HEK293 (cell line): ENCODE results near the gene BORCS6.

ENCODE experiments used
- BCL11B ChIP-seq: fragments of 450-650 bp; formaldehyde crosslinking; IDR thresholded peaks from 2 replicates; pipeline ENCODE4 v1.5.1; 2016; ENCODE audit warnings: low read depth, missing biosample characterization, missing genetic modification characterization
- GFI1B ChIP-seq: fragments of 450-650 bp; formaldehyde crosslinking; IDR thresholded peaks from 2 replicates; pipeline ENCODE4 v1.5.1; 2016; ENCODE audit warnings: missing biosample characterization, missing genetic modification characterization
- KLF17 ChIP-seq: fragments of 450-650 bp; formaldehyde crosslinking; IDR thresholded peaks from 2 replicates; pipeline ENCODE4 v1.5.1; 2016; ENCODE audit warnings: missing biosample characterization, missing genetic modification characterization
- OSR2 ChIP-seq: fragments of 450-650 bp; formaldehyde crosslinking; IDR thresholded peaks from 2 replicates; pipeline ENCODE4 v1.5.1; 2016; ENCODE audit warnings: missing biosample characterization, missing genetic modification characterization
- PRDM1 ChIP-seq: fragments of 450-650 bp; formaldehyde crosslinking; IDR thresholded peaks from 2 replicates; pipeline ENCODE4; 2016; ENCODE audit warnings: missing biosample characterization, missing genetic modification characterization
- SCRT2 ChIP-seq: fragments of 450-650 bp; formaldehyde crosslinking; IDR thresholded peaks from 2 replicates; pipeline ENCODE4 v1.5.1; 2016; ENCODE audit warnings: missing biosample characterization, missing genetic modification characterization
- ZBTB10 ChIP-seq: fragments of 450-650 bp; formaldehyde crosslinking; IDR thresholded peaks from 2 replicates; pipeline ENCODE4 v1.5.1; 2016; ENCODE audit warnings: missing biosample characterization, missing genetic modification characterization
- ZBTB17 ChIP-seq: fragments of 450-650 bp; formaldehyde crosslinking; IDR thresholded peaks from 2 replicates; pipeline ENCODE4 v1.5.1; 2016; ENCODE audit warnings: missing biosample characterization, missing genetic modification characterization
- ZBTB8A ChIP-seq: fragments of 450-650 bp; formaldehyde crosslinking; IDR thresholded peaks from 2 replicates; pipeline ENCODE4 v1.5.1; 2016; ENCODE audit warnings: missing biosample characterization, missing genetic modification characterization
- ZNF146 ChIP-seq: fragments of 450-650 bp; formaldehyde crosslinking; IDR thresholded peaks from 2 replicates; pipeline ENCODE4 v1.5.1; 2016; ENCODE audit warnings: missing biosample characterization, missing genetic modification characterization
- ZNF175 ChIP-seq: fragments of 450-650 bp; formaldehyde crosslinking; IDR thresholded peaks from 2 replicates; pipeline ENCODE4 v1.5.1; 2016; ENCODE audit warnings: missing biosample characterization, missing genetic modification characterization
- ZNF211 ChIP-seq: fragments of 450-650 bp; formaldehyde crosslinking; IDR thresholded peaks from 2 replicates; pipeline ENCODE4 v1.5.1; 2016; ENCODE audit warnings: low read depth, missing biosample characterization, missing genetic modification characterization
- ZNF23 ChIP-seq: fragments of 450-650 bp; formaldehyde crosslinking; IDR thresholded peaks from 2 replicates; pipeline ENCODE4 v1.5.1; 2016; ENCODE audit warnings: missing biosample characterization, missing genetic modification characterization, borderline replicate concordance
- ZNF248 ChIP-seq: fragments of 450-650 bp; formaldehyde crosslinking; IDR thresholded peaks from 2 replicates; pipeline ENCODE4 v1.5.1; 2017; ENCODE audit warnings: missing biosample characterization, missing genetic modification characterization
- ZNF292 ChIP-seq: fragments of 450-650 bp; formaldehyde crosslinking; IDR thresholded peaks from 2 replicates; pipeline ENCODE4 v1.5.1; 2016; ENCODE audit warnings: low read depth, missing biosample characterization, missing genetic modification characterization, borderline replicate concordance
- ZNF302 ChIP-seq: fragments of 450-650 bp; formaldehyde crosslinking; IDR thresholded peaks from 2 replicates; pipeline ENCODE4 v1.5.1; 2016; ENCODE audit warnings: missing biosample characterization, missing genetic modification characterization, low read depth
- ZNF37A ChIP-seq: fragments of 450-650 bp; IDR thresholded peaks from 2 replicates; pipeline ENCODE4 v1.5.1; 2018; ENCODE audit warnings: missing biosample characterization, missing genetic modification characterization
- ZNF398 ChIP-seq: fragments of 450-650 bp; formaldehyde crosslinking; IDR thresholded peaks from 2 replicates; pipeline ENCODE4 v1.5.1; 2017; ENCODE audit warnings: missing biosample characterization, missing genetic modification characterization
- ZNF548 ChIP-seq: fragments of 450-650 bp; formaldehyde crosslinking; IDR thresholded peaks from 2 replicates; pipeline ENCODE4 v1.5.1; 2016; ENCODE audit warnings: missing biosample characterization, missing genetic modification characterization
- ZNF580 ChIP-seq: fragments of 450-650 bp; formaldehyde crosslinking; IDR thresholded peaks from 2 replicates; pipeline ENCODE4 v1.5.1; 2016; ENCODE audit warnings: missing biosample characterization, missing genetic modification characterization
- ZNF707 ChIP-seq: fragments of 450-650 bp; formaldehyde crosslinking; IDR thresholded peaks from 2 replicates; pipeline ENCODE4 v1.5.1; 2016; ENCODE audit warnings: missing biosample characterization, missing genetic modification characterization
- ZNF777 ChIP-seq: fragments of 450-650 bp; formaldehyde crosslinking; IDR thresholded peaks from 2 replicates; pipeline ENCODE4 v1.5.1; 2017; ENCODE audit warnings: missing biosample characterization, missing genetic modification characterization, borderline replicate concordance
- ZNF792 ChIP-seq: fragments of 450-650 bp; formaldehyde crosslinking; IDR thresholded peaks from 2 replicates; pipeline ENCODE4 v1.5.1; 2016; ENCODE audit warnings: missing biosample characterization, missing genetic modification characterization
- ZNF837 ChIP-seq: fragments of 450-650 bp; formaldehyde crosslinking; IDR thresholded peaks from 2 replicates; pipeline ENCODE4 v1.5.1; 2016; ENCODE audit warnings: missing biosample characterization, missing genetic modification characterization
- TF ChIP-seq, protein P1 (sequence below): fragments of 450-650 bp; formaldehyde crosslinking; IDR thresholded peaks from 2 replicates; pipeline ENCODE4 v1.5.1; 2016; ENCODE audit warnings: missing biosample characterization, missing genetic modification characterization
- TF ChIP-seq, protein P2 (sequence below): fragments of 450-650 bp; formaldehyde crosslinking; optimal IDR thresholded peaks from 2 replicates; pipeline ENCODE3; 2016; ENCODE audit warnings: missing biosample characterization, mild to moderate bottlenecking, missing genetic modification characterization
- TF ChIP-seq, protein P3 (sequence below): fragments of 450-650 bp; formaldehyde crosslinking; IDR thresholded peaks from 2 replicates; pipeline ENCODE4; 2016; ENCODE audit warnings: missing biosample characterization, missing genetic modification characterization

BORCS6 gene

DNA sequence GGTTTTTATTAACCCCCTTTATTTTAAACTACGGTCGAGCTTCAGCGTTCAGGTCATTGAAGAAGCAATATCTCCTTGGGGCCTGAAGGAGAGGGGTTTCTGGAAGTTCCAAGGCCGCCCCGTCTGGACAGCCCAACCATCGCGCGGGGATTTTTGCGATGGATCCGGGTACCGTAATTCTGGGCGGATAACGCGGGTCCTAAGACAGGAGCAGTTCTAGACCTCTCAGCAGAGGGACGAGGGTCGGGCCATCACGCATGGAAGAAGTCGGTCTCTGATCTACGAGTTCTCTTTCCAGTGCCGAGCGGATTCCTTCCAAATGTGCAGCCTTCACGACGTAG, 3.6 kb downstream of the BORCS6 start (continued):
- TF ChIP-seq, protein P1, sequence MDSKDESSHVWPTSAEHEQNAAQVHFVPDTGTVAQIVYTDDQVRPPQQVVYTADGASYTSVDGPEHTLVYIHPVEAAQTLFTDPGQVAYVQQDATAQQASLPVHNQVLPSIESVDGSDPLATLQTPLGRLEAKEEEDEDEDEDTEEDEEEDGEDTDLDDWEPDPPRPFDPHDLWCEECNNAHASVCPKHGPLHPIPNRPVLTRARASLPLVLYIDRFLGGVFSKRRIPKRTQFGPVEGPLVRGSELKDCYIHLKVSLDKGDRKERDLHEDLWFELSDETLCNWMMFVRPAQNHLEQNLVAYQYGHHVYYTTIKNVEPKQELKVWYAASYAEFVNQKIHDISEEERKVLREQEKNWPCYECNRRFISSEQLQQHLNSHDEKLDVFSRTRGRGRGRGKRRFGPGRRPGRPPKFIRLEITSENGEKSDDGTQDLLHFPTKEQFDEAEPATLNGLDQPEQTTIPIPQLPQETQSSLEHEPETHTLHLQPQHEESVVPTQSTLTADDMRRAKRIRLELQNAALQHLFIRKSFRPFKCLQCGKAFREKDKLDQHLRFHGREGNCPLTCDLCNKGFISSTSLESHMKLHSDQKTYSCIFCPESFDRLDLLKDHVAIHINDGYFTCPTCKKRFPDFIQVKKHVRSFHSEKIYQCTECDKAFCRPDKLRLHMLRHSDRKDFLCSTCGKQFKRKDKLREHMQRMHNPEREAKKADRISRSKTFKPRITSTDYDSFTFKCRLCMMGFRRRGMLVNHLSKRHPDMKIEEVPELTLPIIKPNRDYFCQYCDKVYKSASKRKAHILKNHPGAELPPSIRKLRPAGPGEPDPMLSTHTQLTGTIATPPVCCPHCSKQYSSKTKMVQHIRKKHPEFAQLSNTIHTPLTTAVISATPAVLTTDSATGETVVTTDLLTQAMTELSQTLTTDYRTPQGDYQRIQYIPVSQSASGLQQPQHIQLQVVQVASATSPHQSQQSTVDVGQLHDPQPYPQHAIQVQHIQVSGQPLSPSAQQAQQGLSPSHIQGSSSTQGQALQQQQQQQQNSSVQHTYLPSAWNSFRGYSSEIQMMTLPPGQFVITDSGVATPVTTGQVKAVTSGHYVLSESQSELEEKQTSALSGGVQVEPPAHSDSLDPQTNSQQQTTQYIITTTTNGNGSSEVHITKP (tag by site-specific recombination), result peak; percentile 56
- TF ChIP-seq ZNF707 (tag by site-specific recombination), result no peak
- peak; percentile 32; the same call in 1 of the 2 replicates for TF ChIP-seq ZBTB8A
- TF ChIP-seq ZNF792 (tag by site-specific recombination), result no peak
- no peak for TF ChIP-seq SCRT2
- peak; percentile 1 for TF ChIP-seq ZNF146 (tag by site-specific recombination)
- no peak for TF ChIP-seq ZNF211
- TF ChIP-seq ZBTB17 (tag by site-specific recombination), result peak; percentile 7; the same call in 1 of the 2 replicates
- peak; percentile 61 for TF ChIP-seq ZNF398 (tag by site-specific recombination)
- 0 out of 2 replicates have a peak, but pooled peaks have one; percentile 11 for TF ChIP-seq ZNF548
- TF ChIP-seq ZNF292 (tag by site-specific recombination), result no peak
- no peak; the same call in 1 of the 2 replicates for TF ChIP-seq BCL11B (tag by site-specific recombination)
- peak; percentile 59; the same call in 1 of the 2 replicates for TF ChIP-seq ZNF37A
- no peak for TF ChIP-seq OSR2 (tag by site-specific recombination)
- TF ChIP-seq ZNF580 (tag by site-specific recombination), result no peak
- TF ChIP-seq ZNF302 (tag by site-specific recombination), result no peak
- no peak for TF ChIP-seq ZNF248 (tag by site-specific recombination)
- no peak for TF ChIP-seq KLF17 (tag by site-specific recombination)
- TF ChIP-seq, protein P2, sequence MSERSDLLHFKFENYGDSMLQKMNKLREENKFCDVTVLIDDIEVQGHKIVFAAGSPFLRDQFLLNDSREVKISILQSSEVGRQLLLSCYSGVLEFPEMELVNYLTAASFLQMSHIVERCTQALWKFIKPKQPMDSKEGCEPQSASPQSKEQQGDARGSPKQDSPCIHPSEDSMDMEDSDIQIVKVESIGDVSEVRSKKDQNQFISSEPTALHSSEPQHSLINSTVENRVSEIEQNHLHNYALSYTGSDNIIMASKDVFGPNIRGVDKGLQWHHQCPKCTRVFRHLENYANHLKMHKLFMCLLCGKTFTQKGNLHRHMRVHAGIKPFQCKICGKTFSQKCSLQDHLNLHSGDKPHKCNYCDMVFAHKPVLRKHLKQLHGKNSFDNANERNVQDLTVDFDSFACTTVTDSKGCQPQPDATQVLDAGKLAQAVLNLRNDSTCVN, result peak; percentile 20
- TF ChIP-seq ZNF777 (tag by site-specific recombination), result no peak
- TF ChIP-seq, protein P3, sequence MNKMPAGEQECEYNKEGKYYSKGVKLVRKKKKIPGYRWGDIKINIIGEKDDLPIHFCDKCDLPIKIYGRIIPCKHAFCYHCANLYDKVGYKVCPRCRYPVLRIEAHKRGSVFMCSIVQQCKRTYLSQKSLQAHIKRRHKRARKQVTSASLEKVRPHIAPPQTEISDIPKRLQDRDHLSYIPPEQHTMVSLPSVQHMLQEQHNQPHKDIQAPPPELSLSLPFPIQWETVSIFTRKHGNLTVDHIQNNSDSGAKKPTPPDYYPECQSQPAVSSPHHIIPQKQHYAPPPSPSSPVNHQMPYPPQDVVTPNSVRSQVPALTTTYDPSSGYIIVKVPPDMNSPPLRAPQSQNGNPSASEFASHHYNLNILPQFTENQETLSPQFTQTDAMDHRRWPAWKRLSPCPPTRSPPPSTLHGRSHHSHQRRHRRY (tag by site-specific recombination), result no peak
- no peak for TF ChIP-seq ZBTB10 (tag by site-specific recombination)
- 0 out of 2 replicates have a peak, but pooled peaks have one; percentile 9 for TF ChIP-seq GFI1B
- TF ChIP-seq ZNF23 (tag by site-specific recombination), result 0 out of 2 replicates have a peak, but pooled peaks have one; percentile 15
- peak; percentile 88; the same call in 1 of the 2 replicates for TF ChIP-seq ZNF837 (tag by site-specific recombination)
- TF ChIP-seq ZNF175 (tag by site-specific recombination), result no peak
- no peak for TF ChIP-seq PRDM1
